ENCODE data around the gene COIL.

- no peak for TF ChIP-seq EZH2phosphoT487 (IDR thresholded peaks at IDR 0.05; ENCODE audit: insufficient read depth, low read depth)
- TF ChIP-seq EZH2 (IDR thresholded peaks at IDR 0.05; ENCODE audit: insufficient read depth, poor library complexity, severe bottlenecking): no peak
These were observed 69.8 kb downstream of the COIL start for GRCh38 chr17:56890906-56891674.

Data from GM23248 (cell line).